Testis (tissue), 3 donors: ENCODE data around the gene ORM2. TPM values are rescaled to one million over a fixed set of nuclear protein-coding genes. Genes with fewer than 3 reads are reported as not detected.
"Not testable (repeated sequence)": the region's sequence is repeated elsewhere in the genome, so short reads cannot be mapped to it uniquely, and the experiment has no call there.

Experiments
- DNase-seq: peaks from one replicate; pipeline ENCODE4 v3.0.0-alpha.2; 2019
- H3K27ac ChIP-seq, 2 donors: fragments of 200-600 bp; sonication (generic); one replicate each; pipeline ENCODE4 v1.5.1; 2019
- H3K27me3 ChIP-seq: fragments of 200-600 bp; sonication (generic); one replicate; pipeline ENCODE4 v1.5.1; 2019
- H3K36me3 ChIP-seq: fragments of 200-600 bp; sonication (generic); one replicate; pipeline ENCODE4 v1.5.1; 2017; ENCODE audit warnings: low read depth; ENCODE audit errors: missing control alignments
- H3K4me1 ChIP-seq: fragments of 200-600 bp; sonication (generic); one replicate; pipeline ENCODE4 v1.5.1; 2019
- H3K4me3 ChIP-seq, 2 donors: fragments of 200-600 bp; sonication (generic); one replicate each; pipeline ENCODE4 v1.5.1; 2017 to 2019
- H3K9me3 ChIP-seq: fragments of 200-600 bp; sonication (generic); one replicate; pipeline ENCODE4 v1.5.1; 2017
- CTCF ChIP-seq, 3 experiments: fragments of 450-650 bp in 2 of 3; fragments of 200-600 bp in 1 of 3; sonication (generic) in 1 of 3; IDR thresholded peaks; one replicate each; pipeline ENCODE4 v1.5.1; 2016 to 2019; ENCODE audit warnings: antibody characterized with exemption in 3 of 3, mild to moderate bottlenecking in 2 of 3, moderate library complexity in 1 of 3
- POLR2A ChIP-seq: fragments of 450-650 bp; IDR thresholded peaks from one replicate; pipeline ENCODE4 v1.6.1; 2017; ENCODE audit warnings: antibody characterized with exemption, mild to moderate bottlenecking, moderate library complexity
- WGBS, 2 donors: methylation state at CpG; one replicate each; pipeline ENCODE4 v1.1.5; 2018; 5-methylcytosine and 5-hydroxymethylcytosine counted together
- intact Hi-C: fragments of 100-400 bp; cut with DNase I; formaldehyde crosslinking; loops from one replicate; pipeline ENCODE4 v1.15.1; 2023; ENCODE audit warnings: low total_unique reads
- polyA plus RNA-seq: library from polyadenylated mRNA; stranded (reverse); fragments of 350-450 nt; fragmentation: Illumina TruSeq; extraction: RNeasy Lipid Tissue Mini Kit (QIAGEN cat#74804); gene quantifications from one replicate; pipeline ENCODE4 v1.2.3, GENCODE V29; 2014; ENCODE audit warnings: low read depth, low replicate concordance; ENCODE audit not compliant: insufficient read depth
- total RNA-seq, 2 donors: library from RNA; depleted of rRNA; stranded (reverse); fragments of >200 nt; gene quantifications; one replicate each; pipeline ENCODE4 v1.2.3, GENCODE V29; 2016

Gene ORM2
- total and polyA plus RNA-seq, 3 donors from 2014 or later = 0.56 to 2.3 TPM; not detected in 1

DNA sequence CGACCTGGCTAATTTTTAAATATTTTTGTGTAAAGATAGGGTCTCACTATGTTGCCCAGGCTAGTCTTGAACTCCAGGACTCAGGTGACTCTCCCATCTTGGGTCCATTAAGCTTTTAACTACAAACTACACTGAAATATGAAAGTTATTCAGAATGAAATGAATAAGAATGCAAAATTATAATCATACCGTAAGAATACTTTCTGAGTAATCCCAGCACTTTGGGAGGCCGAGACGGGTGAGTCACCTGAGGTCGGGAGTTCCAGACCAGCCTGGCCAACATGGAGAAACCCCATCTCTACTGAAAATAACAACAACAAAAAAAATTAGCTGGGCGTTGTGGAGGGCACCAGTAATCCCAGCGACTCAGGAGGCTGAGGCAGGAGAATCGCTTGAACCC is 7.9 kb upstream of the ORM2 start:
- WGBS, 2 donors = 83 to 92% methylated on average over 8 of the region's 8 CpGs
- Histone ChIP-seq H3K4me3 (no peak overlapping the region), H3K27me3 (no peaks in the 10 kb centered on the region), H3K9me3 (no peaks in the 10 kb centered on the region), H3K36me3 (no peaks in the 10 kb centered on the region), H3K4me1 (no peaks in the 10 kb centered on the region), H3K27ac (no peak overlapping the region)
- DNase-seq = no peak
- intact Hi-C loops = no loop called here
- TF ChIP-seq POLR2A (no peak), CTCF (IDR thresholded peaks at IDR 0.05) (no peak)

DNA sequence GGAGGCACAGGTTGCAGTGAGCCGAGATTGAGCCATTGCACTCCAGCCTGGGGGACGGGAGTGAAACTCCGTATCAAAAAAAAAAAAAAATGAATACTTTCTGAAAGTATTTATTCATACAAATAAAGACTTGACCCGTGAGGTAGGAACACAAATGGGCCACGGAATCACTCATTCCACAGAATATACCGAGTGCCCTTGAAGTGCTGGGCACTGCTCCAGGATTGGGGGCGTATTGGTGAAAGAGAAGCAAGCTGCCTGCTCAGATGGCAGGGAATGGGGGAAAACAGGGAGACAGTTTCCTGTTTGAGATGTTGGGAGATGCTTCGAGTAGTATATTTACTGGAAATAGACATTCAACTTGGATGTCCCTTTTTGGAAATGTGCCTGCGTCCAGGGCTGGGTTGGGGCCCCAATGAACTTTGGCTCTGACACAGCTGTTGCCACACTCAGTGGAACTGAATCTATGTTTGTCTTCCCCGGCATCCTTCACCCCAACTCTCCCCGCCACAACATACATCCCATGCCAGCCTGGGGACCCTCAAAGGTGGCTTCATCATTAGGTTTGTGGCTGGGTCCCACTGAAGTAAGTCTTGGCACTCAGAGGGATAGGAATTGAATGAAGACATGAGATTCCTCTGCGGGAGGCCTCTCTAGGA is 7.4 kb upstream of the ORM2 start:
- intact Hi-C loops, H3K27ac ChIP-seq, H3K36me3 ChIP-seq, H3K9me3 ChIP-seq, H3K4me3 ChIP-seq, H3K4me1 ChIP-seq, H3K27me3 ChIP-seq: not testable (repeated sequence)
- DNase-seq = peak; percentile 29
- WGBS, 2 donors = 52 to 56% methylated on average over 10 to 12 of the region's 12 CpGs

DNA sequence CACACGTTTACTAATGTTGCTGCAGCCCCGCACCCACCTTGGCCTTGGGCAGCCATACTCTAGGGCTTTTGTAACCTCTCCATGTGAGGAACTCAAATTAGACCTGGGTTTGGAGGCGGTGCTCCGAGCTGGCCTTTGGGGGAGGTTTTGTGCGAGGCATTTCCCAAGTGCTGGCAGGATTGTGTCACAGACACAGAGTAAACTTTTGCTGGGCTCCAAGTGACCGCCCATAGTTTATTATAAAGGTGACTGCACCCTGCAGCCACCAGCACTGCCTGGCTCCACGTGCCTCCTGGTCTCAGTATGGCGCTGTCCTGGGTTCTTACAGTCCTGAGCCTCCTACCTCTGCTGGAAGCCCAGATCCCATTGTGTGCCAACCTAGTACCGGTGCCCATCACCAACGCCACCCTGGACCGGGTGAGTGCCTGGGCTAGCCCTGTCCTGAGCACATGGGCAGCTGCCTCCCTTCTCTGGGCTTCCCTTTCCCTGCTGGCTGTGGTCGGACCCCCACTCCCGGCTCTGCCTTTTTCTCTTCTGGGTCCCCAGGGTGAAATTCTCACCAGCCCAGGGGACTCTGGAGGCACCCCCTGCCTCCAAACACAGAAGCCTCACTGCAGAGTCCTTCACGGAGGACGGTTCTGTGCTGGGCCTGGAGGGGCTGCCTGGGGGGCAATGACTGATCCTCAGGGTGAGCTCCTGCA is 6.7 kb upstream of the ORM2 start, which contains the start of gene ORM1:
ORM1 (plus strand) TSS at position 268 of the 701 bp plus-strand sequence; CDS start at position 304, 36 bp downstream.
- 90% methylated on average over 2 of the region's 15 CpGs; no CpG with 5 or more reads in 1 of the 2 donors for WGBS, 2 donors
- H3K9me3 ChIP-seq, H3K4me1 ChIP-seq, H3K4me3 ChIP-seq, DNase-seq, H3K27ac ChIP-seq, intact Hi-C loops, H3K27me3 ChIP-seq, H3K36me3 ChIP-seq: not testable (repeated sequence)

GRCh38 chr9:114323849-114324248 is 5.8 kb upstream of the ORM2 start:
- H3K9me3 ChIP-seq, intact Hi-C loops, H3K4me1 ChIP-seq, H3K27me3 ChIP-seq, H3K27ac ChIP-seq, H3K36me3 ChIP-seq, H3K4me3 ChIP-seq, DNase-seq: not testable (repeated sequence)
- WGBS, 2 donors = 76 to 78% methylated on average over 6 of the region's 6 CpGs

DNA sequence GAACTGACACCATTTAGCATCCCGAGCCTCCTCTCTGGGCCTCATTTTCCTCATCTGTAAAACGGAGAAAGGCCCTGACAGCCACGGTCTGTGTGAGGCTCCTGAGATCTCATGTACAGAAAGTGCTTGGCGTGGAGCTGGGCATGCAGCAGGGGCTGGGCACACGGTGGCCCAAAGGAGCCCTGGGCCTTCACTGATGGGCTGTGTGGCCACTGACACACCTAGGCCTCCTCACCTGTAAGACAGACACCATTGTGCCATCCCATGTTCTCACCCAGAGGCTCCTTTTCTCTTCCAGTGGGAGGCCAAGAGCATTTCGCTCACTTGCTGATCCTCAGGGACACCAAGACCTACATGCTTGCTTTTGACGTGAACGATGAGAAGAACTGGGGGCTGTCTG is 5.2 kb upstream of the ORM2 start:
- no peak for TF ChIP-seq POLR2A
- TF ChIP-seq CTCF (IDR thresholded peaks at IDR 0.05) = no peak
- H3K4me1 ChIP-seq = no peaks in the 10 kb centered on the region
- H3K27me3 ChIP-seq = no peaks in the 10 kb centered on the region
- H3K36me3 ChIP-seq = no peaks in the 10 kb centered on the region
- H3K27ac ChIP-seq = no peak overlapping the region
- H3K4me3 ChIP-seq = no peak overlapping the region
- DNase-seq = no peak
- H3K9me3 ChIP-seq = no peaks in the 10 kb centered on the region
- 93% methylated on average over 8 of the region's 8 CpGs for WGBS, 2 donors
- intact Hi-C loops = no loop called here

DNA sequence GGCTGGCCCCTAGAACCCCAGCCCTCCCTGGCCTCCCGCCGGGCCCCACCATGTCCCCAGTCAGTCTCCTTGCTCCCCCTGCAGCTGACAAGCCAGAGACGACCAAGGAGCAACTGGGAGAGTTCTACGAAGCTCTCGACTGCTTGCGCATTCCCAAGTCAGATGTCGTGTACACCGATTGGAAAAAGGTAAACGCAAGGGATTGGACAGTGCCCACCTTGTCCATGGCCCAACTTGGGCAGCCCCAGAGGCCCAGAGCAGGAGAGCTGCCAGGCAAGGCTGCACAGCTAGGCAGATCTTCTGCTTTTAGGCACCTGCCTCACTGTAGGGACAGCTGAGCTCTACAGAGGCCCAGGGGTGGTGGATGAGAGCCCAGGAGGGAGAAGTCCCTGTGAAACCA is 4.7 kb upstream of the ORM2 start:
- H3K9me3 ChIP-seq, DNase-seq, H3K4me1 ChIP-seq, H3K36me3 ChIP-seq, H3K4me3 ChIP-seq, H3K27ac ChIP-seq, intact Hi-C loops, H3K27me3 ChIP-seq: not testable (repeated sequence)
- WGBS, 2 donors = 91% methylated on average over 7 of the region's 9 CpGs; no CpG with 5 or more reads in 1 of the 2 donors

DNA sequence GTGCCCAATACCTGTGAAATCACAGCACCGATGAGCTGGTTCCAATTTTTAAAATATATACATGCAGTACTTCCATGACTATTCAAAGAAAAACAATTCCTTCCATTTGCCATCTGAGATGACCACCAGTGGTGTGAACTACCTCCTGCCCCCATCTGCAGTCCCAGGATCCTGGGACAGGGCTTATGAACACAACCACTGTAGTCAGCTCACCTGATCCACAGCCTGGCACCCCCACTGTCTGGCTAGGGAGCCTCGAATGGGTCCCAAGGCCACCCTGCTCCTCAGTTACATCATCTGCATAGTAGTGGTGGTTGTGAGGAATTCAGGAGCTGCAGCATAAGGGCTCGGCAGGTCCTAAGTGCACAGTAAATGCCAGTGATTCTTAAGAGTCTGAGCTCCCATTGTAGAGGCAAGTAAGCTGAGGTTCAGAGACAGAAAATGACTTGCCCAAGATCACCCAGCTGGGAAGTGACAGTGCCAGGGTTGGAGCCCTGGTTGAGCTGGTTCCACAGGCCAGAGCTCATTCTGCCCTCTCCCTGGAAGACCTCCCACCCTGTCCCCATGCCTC is 3.9 kb upstream of the ORM2 start:
- H3K27ac ChIP-seq, DNase-seq, H3K4me3 ChIP-seq, H3K9me3 ChIP-seq, H3K27me3 ChIP-seq, intact Hi-C loops, H3K4me1 ChIP-seq, H3K36me3 ChIP-seq: not testable (repeated sequence)
- 75 to 100% methylated on average over 1 to 3 of the region's 3 CpGs for WGBS, 2 donors
